Measurements from ENCODE around the gene MT1A.

MT1A gene

DNA sequence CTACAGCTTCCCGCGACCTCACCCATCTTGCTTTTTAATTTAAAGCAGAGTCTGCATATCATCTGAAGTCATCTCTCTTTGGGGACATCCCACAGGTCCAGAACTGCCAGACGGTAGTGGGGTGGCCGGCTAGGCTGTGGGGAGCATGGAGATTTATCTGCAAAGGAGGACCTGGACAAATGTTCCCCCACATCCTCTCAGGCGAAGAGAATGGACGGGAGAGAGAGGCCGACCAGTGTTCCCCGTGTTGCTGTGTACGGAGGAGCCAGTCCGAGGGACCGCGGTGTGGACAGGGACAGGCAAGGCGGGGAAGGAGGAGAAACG is 6.7 kb upstream of the MT1A start:
- DNase-seq (ENCODE audit: low read depth) = no peak

DNA sequence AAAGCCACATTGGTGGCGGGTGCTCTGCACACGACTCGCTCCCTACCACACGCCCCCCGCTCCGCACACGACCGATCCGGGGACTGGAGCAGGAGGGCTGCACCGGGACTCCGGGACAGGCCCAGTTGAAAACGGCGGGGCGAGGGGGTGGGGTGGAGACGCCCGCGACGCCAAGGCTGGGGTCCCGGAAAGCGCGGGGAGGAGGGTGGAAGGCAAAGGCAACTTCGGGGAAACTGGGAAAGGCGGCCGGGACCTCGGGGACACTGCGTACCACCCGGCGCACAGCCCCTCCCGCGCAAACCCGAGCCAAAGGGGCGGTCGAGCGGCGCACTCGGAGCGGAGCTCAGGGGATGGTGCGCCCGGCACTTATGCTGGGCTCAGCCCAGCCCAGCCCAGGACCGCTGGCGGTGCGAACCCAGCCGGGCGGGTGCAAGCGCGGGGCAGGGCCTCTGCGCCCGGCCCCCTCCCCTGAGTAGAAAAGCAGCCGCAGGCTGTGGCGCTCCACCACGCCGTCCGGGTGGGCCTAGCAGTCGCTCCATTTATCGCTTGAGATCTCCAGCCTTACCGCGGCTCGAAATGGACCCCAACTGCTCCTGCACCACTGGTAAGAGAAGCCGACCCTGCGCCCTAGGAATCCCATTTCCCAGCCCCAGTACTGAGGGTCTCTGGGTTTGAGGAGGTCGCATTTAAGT is 6.2 kb upstream of the MT1A start, which contains the start of gene MT1M:
Gene MT1M, plus strand, starts transcription at position 504 of the 692 bp plus-strand sequence. Its CDS starts 73 bp downstream, at position 577.
- no peak for DNase-seq (ENCODE audit: low read depth)

- DNase-seq (ENCODE audit: low read depth) = no peak
Observed at GRCh38 chr16:56632848-56633365, 5.6 kb upstream of the MT1A start.

DNA sequence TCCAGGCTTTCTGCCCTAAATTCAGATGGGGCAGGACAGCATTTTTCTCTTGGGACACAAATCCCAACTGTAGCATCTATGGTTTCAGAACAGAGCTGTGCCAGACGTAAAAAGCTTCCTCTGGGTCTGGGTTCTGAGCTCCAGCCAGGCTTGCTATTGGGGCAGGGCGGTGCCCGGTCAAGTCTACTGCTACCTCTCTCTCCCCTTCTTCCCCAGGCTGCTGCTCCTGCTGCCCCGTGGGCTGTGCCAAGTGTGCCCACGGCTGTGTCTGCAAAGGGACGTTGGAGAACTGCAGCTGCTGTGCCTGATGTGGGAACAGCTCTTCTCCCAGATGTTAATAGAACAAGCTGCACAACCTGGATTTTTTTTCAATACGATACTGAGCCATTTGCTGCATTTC is 4.9 kb upstream of the MT1A start:
- no peak for DNase-seq (ENCODE audit: low read depth)

GRCh38 chr16:56634715-56635440 is 3.6 kb upstream of the MT1A start:
- DNase-seq (ENCODE audit: low read depth) = no peak

DNA sequence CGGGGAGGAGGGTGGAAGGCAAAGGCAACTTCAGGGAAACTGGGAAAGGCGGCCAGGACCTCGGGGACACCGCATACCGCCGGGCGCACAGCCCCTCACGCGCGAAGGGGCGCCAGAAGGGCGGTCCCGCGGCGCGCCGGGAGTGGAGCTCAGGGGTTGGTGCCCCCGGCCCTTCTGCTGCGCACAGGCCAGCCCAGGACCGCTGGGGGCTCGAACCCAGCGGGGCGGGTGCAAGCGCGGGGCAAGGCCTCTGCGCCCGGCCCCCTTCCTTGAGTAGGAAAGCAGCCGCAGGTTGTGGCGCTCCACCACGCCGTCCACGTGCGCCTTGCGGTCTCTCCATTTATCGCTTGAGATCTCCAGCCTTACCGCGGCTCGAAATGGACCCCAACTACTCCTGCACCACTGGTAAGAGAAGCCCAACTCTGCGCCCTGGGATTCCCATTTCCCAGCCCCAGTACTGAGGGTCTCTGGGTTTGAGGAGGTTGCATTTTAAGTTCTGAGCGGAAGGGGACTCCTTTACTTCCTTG is 3.0 kb upstream of the MT1A start:
- no peak for DNase-seq (ENCODE audit: low read depth)

GRCh38 chr16:56636616-56637413 is 1.7 kb upstream of the MT1A start:
- DNase-seq (ENCODE audit: low read depth) = no peak

- no peak for DNase-seq (ENCODE audit: low read depth)
Observed at GRCh38 chr16:56639045-56639444, 579 bp downstream of the MT1A start.

- DNase-seq (ENCODE audit: low read depth) = no peak
Observed at GRCh38 chr16:56640076-56640475, 1.6 kb downstream of the MT1A start.

DNA sequence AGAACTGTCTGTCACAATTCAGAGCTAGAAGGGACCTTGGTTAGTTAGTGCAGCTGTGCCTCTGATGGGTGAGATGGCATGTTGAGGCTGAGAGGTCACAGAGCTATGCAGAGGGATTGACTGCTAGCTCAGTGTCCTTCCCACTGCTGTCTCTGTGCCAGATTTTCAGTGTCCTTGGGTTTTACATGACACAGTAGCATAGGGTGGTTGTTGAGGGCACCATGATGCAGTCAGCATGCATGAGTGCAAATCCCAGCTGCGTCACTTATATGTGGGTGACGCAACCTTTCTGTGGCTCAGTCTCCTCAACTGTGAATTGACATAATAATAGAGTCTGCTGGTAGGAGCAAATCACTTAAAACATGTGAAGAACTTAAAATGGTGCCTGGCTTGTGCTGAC is 2.7 kb downstream of the MT1A start:
- DNase-seq (ENCODE audit: low read depth) = no peak

DNA sequence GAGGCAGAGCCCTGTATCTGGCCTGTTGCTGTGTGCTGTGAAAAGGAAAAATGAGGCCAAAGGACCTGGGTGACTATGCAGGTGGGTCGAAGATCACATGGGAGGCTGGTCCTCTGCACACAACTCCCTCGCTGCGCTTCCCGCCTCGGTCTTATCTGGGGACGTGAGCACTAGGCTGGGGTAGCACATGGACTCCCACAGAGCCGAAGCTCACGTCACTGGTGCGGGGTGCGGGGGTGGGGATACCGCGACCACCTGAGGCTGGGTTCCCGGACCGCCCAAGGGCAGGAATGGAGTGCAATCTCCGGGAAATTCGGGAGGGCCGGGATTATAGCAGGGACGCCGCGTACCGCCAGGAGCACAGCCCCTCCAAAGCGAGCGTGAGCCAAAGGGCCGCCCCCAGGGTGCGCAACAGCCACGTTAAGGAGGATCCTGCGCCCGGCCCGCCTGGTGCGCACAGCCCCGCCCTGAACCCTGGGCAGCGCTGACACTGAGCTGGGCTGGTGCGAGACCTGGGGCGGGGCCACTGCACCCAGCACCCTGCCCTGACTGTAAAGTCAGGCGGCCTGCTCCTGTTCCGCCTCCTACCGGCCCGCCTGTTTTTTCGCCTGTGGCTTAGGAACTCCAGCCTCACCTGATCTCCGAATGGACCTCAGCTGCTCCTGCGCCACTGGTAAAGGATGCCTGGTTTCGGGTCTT is 4.8 kb downstream of the MT1A start:
- DNase-seq (ENCODE audit: low read depth) = no peak

GRCh38 chr16:56643833-56644232 is 5.4 kb downstream of the MT1A start:
- DNase-seq (ENCODE audit: low read depth) = no peak

DNA sequence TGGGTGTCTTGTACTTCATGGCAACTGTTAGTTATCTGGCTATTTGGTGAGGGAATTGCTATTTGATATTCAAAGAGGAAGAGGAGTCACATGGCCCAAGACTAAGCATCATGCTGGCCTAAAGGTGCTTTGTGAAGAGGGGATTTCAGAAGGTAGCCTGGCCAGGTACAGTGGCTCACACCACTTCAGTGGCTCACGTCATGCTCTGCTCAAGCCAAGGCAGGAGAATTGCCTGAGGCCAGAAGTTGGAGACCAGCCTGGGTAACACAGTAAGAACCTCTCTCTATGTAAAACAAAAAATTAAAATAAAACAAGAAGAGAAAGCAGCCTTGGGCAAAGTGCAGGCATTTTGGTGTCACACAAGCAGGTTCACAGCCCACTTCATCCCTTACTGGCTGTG is 6.8 kb downstream of the MT1A start:
- no peak for DNase-seq (ENCODE audit: low read depth)

DNA sequence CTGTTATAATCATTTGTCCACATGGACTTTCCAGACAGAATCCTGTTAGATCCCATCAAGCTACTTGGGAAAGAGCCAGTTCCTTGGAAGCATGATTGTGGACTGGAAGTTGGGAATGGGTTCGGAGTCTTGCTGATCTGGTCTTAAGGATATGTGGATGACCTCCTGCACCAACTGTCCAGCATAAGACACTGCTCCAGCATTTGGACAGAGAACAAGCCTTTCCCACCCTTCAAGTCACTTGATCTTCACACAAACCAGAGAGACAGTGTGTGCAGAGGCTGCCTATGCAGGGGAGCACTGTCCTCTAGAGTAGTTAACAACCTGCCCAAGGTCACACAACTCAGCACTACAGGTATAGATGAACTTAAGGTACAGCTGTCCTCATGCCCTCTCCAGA is 7.4 kb downstream of the MT1A start:
- no peak for DNase-seq (ENCODE audit: low read depth)

DNA sequence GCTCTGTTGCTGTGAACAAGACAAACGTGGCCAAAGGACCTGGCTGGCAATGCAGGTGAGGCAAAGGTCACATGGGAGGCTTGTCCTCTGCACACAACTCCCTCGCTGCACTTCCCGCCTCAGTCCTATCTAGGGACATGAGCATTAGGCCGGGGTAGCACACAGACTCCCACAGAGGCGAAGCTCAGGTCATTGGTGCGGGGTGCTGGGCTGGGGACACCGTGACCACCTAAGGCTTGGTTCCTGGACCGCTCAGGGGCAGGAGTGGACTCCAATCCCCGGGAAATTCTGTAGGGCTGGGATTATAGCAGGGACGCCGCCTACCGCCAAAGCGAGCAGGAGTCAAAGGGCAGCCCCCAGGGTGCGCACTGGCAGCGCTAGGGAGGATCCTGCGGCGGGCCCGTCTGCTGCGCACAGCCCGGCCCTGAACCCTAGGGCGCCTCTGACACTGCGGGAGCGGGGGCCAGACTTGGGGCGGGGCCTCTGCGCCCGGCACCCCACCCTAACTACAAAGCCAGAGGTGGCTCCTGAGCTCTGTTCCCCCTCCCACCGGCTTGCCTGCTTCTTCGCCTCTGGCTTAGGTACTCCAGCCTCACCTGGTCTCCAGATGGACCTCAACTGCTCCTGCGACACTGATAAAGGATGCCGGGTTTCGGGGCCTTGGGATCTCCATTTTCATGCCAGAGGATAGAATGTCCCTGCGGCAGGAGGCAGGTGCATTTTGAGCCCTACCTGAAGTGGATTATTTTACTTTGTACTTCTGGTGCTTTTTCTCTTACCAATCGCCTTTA is 9.4 kb downstream of the MT1A start:
- no peak for DNase-seq (ENCODE audit: low read depth)

GRCh38 chr16:56649271-56649670 is 10.8 kb downstream of the MT1A start:
- DNase-seq (ENCODE audit: low read depth) = no peak

- no peak for DNase-seq (ENCODE audit: low read depth)
Observed at GRCh38 chr16:56649820-56650219, 11.4 kb downstream of the MT1A start.

GRCh38 chr16:56651586-56651985 is 13.1 kb downstream of the MT1A start, which contains the start of gene MT1B:
TSS of gene MT1B (plus strand) at chr16:56651886. CDS start at chr16:56651954, 68 bp downstream.
- DNase-seq (ENCODE audit: low read depth) = no peak

DNA sequence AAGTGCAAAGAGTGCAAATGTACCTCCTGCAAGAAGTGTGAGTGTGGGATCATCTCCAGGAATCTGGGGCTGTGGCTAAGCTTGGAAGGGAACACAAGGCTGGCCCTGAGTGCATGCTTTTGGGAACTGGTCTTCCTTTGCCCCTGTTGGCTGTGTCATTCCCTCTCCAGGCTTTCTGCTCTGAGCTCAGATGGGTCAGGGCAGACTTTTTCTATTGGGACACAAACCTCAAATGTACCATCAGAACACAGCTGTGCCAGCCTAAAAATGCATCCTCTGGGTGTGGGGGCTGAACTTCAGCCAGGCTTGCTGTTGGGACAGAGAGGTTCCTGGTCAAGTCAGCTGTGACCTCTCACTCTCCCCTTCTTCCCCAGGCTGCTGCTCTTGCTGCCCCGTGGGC is 14.1 kb downstream of the MT1A start:
- DNase-seq (ENCODE audit: low read depth) = no peak

DNA sequence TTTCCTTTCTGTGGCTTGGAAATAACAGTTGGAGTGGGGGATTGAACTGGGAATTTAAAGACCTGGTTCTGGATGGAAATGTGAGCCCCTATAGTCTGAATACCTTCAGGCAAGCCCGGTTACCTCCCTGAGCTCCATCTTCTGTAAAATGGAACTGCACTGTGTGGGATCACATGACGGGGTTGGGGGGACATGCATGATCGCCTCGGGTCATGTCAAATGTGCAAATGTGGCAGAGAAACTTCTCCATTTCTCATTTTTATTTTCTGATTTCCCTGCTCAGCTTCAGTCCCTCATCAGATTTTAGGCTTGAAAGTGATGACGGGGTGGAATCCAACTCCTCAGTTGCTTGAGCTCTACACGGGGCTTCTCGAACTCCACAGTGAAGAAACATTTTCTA is 14.8 kb downstream of the MT1A start:
- no peak for DNase-seq (ENCODE audit: low read depth)

Data from stromal cell of bone marrow (primary cell).